ENCODE measurements around the gene PPM1D.

GRCh38 chr17:60602385-60602742 lies 2.4 kb downstream of the PPM1D start:
- TF ChIP-seq, protein P1, sequence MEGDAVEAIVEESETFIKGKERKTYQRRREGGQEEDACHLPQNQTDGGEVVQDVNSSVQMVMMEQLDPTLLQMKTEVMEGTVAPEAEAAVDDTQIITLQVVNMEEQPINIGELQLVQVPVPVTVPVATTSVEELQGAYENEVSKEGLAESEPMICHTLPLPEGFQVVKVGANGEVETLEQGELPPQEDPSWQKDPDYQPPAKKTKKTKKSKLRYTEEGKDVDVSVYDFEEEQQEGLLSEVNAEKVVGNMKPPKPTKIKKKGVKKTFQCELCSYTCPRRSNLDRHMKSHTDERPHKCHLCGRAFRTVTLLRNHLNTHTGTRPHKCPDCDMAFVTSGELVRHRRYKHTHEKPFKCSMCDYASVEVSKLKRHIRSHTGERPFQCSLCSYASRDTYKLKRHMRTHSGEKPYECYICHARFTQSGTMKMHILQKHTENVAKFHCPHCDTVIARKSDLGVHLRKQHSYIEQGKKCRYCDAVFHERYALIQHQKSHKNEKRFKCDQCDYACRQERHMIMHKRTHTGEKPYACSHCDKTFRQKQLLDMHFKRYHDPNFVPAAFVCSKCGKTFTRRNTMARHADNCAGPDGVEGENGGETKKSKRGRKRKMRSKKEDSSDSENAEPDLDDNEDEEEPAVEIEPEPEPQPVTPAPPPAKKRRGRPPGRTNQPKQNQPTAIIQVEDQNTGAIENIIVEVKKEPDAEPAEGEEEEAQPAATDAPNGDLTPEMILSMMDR (conservative IDR thresholded peaks at IDR 0.05; ENCODE audit: low read length), result no peak
- no peak for TF ChIP-seq EZH2phosphoT487 (IDR thresholded peaks at IDR 0.05; ENCODE audit: borderline replicate concordance)

Measured in Loucy (cell line).